WTC11 (cell line): ENCODE measurements around the gene MEX3D.

Source experiments
- FOXJ3 ChIP-seq: sonication (generic); formaldehyde crosslinking; IDR thresholded peaks from 2 replicates; pipeline ENCODE4 v1.9.0; 2021; ENCODE audit warnings: missing genetic modification reagents, mild to moderate bottlenecking, borderline replicate concordance
- FOXP4 ChIP-seq: sonication (generic); formaldehyde crosslinking; IDR thresholded peaks from 2 replicates; pipeline ENCODE4 v1.8.0; 2022; ENCODE audit warnings: mild to moderate bottlenecking, missing genetic modification reagents
- GABPB1 ChIP-seq: sonication (generic); formaldehyde crosslinking; IDR thresholded peaks from 2 replicates; pipeline ENCODE4 v1.8.1; 2023; ENCODE audit warnings: mild to moderate bottlenecking, missing genetic modification reagents
- SP1 ChIP-seq: sonication (generic); formaldehyde crosslinking; conservative IDR thresholded peaks from 2 replicates; pipeline ENCODE4 v1.8.1; 2022; ENCODE audit warnings: missing genetic modification reagents
- TP53 ChIP-seq: sonication (generic); formaldehyde crosslinking; IDR thresholded peaks from 2 replicates; pipeline ENCODE4 v1.8.1; 2023; ENCODE audit warnings: mild to moderate bottlenecking, missing genetic modification reagents
- TF ChIP-seq, protein P1 (sequence below): fragments of 200-600 bp; IDR thresholded peaks from 2 replicates; pipeline ENCODE4 v1.8.0; 2022; ENCODE audit warnings: antibody characterized with exemption
- TF ChIP-seq, protein P2 (sequence below): sonication (generic); formaldehyde crosslinking; IDR thresholded peaks from 2 replicates; pipeline ENCODE4 v1.8.0; 2022; ENCODE audit warnings: mild to moderate bottlenecking, missing genetic modification reagents

DNA sequence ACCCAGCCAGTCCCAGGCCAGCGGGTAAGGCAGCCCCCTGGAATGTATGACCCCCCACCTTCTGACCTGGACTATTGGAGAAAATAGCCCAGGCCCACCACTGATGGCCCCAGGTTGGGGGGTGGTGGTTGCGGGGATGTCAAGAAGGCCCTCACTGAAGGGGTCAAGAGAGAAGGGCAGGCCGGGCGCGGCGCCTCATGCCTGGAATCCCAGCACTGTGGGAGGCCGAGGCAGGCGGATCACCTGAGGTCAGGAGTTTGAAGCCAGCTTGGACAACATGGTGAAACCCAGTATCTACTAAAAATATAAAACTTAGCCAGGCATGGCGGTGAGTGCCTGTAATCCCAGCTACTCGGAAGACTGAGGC lies 53.8 kb downstream of the MEX3D start:
- TF ChIP-seq, protein P1, sequence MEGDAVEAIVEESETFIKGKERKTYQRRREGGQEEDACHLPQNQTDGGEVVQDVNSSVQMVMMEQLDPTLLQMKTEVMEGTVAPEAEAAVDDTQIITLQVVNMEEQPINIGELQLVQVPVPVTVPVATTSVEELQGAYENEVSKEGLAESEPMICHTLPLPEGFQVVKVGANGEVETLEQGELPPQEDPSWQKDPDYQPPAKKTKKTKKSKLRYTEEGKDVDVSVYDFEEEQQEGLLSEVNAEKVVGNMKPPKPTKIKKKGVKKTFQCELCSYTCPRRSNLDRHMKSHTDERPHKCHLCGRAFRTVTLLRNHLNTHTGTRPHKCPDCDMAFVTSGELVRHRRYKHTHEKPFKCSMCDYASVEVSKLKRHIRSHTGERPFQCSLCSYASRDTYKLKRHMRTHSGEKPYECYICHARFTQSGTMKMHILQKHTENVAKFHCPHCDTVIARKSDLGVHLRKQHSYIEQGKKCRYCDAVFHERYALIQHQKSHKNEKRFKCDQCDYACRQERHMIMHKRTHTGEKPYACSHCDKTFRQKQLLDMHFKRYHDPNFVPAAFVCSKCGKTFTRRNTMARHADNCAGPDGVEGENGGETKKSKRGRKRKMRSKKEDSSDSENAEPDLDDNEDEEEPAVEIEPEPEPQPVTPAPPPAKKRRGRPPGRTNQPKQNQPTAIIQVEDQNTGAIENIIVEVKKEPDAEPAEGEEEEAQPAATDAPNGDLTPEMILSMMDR: no peak
- TF ChIP-seq FOXP4: no peak
- no peak for TF ChIP-seq FOXJ3 (CRISPR knock-in tag)
- no peak for TF ChIP-seq SP1
- TF ChIP-seq, protein P2, sequence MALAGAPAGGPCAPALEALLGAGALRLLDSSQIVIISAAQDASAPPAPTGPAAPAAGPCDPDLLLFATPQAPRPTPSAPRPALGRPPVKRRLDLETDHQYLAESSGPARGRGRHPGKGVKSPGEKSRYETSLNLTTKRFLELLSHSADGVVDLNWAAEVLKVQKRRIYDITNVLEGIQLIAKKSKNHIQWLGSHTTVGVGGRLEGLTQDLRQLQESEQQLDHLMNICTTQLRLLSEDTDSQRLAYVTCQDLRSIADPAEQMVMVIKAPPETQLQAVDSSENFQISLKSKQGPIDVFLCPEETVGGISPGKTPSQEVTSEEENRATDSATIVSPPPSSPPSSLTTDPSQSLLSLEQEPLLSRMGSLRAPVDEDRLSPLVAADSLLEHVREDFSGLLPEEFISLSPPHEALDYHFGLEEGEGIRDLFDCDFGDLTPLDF (CRISPR knock-in tag): no peak
- no peak for TF ChIP-seq GABPB1 (CRISPR knock-in tag)
- no peak for TF ChIP-seq TP53 (CRISPR knock-in tag)
